Measurements from ENCODE around the gene JOSD1.

DNA sequence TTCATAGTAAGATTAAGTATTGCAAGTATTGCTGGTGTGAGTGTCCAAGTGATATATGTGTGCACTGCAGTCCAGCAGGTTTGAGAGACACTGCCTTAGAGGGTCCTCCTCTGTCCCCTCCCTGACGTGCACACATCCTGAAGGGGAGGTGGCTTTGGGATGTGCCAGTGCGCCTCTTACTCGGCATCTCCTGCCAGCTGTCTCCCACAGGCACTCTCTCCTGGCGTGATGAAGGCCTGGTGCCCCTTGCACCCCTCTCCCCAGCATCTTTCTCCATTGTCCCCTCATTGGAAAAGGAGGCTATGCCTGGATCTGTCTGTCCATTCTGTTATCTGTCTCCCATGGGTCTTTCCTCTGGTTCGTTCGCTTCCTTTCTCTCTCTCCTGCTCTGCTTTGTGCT lies 29.2 kb upstream of the JOSD1 start:
- TF ChIP-seq EZH2 (IDR thresholded peaks at IDR 0.05; ENCODE audit: borderline replicate concordance, low read depth, low read length) (no peak), THAP7 (CRISPR knock-in tag; IDR thresholded peaks at IDR 0.05) (no peak), EGR1 (conservative IDR thresholded peaks at IDR 0.05) (no peak), E2F1 (CRISPR knock-in tag; IDR thresholded peaks at IDR 0.05) (no peak), BHLHE40 (IDR thresholded peaks at IDR 0.05; ENCODE audit: low read length) (no peak), CTCF (IDR thresholded peaks at IDR 0.05 in 2 of 3, conservative IDR thresholded peaks at IDR 0.05 in 1 of 3; ENCODE audit: insufficient read depth in 2 of 3, low read depth in 1 of 3, low read length in 3 of 3) (no peak)
- TF ChIP-seq, protein P1, sequence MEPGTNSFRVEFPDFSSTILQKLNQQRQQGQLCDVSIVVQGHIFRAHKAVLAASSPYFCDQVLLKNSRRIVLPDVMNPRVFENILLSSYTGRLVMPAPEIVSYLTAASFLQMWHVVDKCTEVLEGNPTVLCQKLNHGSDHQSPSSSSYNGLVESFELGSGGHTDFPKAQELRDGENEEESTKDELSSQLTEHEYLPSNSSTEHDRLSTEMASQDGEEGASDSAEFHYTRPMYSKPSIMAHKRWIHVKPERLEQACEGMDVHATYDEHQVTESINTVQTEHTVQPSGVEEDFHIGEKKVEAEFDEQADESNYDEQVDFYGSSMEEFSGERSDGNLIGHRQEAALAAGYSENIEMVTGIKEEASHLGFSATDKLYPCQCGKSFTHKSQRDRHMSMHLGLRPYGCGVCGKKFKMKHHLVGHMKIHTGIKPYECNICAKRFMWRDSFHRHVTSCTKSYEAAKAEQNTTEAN (CRISPR knock-in tag; IDR thresholded peaks at IDR 0.05) = no peak

Data from K562 (cell line).